ENCODE data around the gene FLII.

FLII gene

DNA sequence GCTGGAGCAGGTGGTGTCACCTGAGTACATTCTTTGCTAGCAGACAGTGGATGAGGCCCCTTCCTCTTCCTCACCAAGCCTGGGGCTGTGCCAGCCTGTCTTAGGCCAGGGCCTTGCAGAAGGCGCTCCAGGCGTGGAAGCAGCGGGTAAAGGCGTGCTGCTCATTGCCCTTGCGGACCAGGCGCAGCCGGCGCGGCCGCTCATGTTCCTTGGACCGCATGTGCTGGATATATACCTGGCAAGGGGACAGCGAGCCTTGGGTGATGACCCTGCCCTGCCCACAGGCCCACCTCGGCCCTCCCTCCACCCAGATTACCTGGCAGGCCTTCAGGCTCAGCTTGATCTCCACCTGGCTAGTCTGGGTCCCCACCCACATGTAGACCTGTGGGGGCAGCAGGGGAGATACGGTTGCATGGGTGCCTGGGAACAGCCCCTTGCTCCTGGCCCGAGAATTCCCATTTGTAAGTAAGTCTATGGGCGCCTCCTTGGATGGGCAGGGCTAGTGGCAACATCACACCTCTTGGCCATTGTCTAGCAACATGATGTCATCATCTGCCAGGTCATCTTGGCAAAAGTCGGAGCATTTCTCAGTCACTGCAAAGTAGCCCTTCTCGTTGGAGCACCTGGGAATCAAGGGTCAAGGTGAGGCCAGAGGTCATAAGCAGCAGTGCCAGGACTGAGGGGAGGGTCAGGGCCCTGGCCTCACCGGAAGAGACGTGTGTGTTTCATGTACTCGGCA is 13.3 kb downstream of the FLII start:
- in situ Hi-C loops (cut with MboI; ENCODE audit: low sequenced_read_pairs) = no loop called here

DNA sequence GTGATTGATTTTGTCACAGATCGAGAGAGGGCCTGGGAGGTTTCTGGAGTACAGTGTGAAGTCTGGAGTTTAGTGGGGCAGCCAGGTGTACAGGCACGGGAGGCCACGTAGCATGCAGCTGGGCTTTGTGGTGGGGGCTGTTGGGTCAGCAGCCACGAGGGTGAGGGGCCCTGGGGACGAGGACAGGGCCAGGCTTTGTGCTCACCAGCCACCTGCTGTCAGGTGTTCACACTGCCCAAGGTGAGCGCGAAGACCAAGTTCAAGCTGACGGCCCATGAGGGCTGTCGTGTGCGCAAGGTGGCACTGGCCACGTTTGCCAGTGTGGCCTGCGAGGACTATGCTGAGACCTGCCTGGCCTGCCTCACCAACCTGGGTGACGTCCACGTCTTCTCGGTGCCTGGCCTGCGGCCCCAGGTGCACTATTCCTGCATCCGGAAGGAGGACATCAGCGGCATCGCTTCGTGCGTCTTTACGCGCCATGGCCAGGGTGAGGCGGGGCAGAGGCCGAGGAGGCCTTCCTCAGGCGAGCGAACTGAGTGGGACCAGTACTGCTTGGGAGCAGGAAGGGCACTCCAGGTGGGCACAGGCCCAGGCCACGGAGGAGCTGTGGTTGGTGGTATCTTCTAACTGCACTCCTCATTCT is 17.2 kb downstream of the FLII start:
- in situ Hi-C loops (cut with MboI; ENCODE audit: low sequenced_read_pairs) = no loop called here

DNA sequence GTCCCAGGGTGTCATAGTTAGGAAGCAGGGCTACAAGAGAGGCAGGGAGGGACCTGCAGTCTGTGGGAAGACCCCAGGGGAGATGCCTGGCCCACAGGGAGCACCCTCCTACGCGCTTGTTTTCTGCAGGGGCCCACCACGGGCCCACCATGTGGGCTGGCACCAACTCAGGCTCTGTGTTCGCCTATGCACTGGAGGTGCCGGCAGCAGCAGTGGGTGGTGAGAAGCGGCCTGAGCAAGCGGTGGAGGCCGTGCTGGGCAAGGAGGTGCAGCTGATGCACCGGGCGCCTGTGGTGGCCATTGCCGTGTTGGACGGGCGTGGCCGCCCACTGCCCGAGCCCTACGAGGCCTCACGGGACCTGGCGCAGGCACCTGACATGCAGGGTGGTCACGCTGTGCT is 18.1 kb downstream of the FLII start:
- in situ Hi-C loops (cut with MboI; ENCODE audit: low sequenced_read_pairs) = no loop called here

DNA sequence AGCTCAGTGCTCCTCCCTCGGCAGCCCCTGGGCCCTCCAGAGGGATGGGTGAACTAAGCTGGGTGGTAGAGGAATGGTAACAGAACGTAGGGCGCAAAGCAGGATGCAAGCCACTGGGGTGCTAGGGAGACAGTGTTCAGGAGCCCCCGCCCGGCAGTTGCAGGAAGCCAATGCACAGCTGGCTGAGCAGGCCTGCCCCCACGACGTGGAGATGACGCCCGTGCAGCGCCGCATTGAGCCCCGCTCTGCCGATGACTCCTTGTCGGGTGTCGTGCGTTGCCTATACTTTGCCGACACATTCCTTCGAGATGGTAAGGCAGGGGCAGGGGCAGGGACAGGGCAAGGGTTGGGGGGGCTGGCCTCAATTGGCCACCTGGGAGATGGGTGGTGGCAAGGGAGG is 20.2 kb downstream of the FLII start:
- in situ Hi-C loops (cut with MboI; ENCODE audit: low sequenced_read_pairs) = no loop called here

DNA sequence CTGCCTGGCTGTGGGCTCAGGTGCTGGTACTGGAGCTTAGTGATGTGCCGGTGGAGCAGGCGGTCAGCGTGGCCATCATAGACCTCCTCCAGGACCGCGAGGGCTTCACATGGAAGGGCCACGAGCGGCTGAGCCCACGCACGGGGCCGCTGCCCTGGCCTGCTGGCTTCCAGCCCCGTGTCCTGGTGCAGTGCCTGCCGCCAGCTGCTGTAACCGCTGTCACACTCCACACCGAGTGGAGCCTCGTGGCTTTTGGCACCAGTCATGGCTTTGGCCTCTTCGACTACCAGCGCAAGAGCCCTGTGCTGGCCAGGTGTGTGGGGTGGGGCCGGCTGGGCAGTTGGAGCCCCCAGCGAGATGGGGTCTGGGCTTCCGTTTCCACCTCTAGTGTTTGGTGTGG is 21.1 kb downstream of the FLII start:
- in situ Hi-C loops (cut with MboI; ENCODE audit: low sequenced_read_pairs) = no loop called here

DNA sequence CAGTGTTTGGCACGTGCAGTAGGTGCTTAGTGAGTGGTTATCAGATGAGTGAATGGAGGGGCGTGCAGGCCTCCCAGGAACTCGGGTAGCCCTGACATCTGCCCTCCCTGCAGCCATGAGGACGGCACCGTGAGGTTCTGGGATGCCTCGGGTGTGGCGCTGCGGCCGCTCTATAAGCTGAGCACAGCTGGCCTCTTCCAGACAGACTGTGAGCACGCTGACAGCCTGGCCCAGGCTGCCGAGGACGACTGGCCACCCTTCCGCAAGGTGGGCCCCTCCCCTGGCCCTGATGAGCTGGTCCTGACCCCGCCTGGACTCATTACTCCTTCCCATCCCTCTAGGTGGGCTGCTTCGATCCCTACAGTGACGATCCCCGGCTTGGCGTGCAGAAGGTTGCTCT is 22.0 kb downstream of the FLII start:
- in situ Hi-C loops (cut with MboI; ENCODE audit: low sequenced_read_pairs) = no loop called here

DNA sequence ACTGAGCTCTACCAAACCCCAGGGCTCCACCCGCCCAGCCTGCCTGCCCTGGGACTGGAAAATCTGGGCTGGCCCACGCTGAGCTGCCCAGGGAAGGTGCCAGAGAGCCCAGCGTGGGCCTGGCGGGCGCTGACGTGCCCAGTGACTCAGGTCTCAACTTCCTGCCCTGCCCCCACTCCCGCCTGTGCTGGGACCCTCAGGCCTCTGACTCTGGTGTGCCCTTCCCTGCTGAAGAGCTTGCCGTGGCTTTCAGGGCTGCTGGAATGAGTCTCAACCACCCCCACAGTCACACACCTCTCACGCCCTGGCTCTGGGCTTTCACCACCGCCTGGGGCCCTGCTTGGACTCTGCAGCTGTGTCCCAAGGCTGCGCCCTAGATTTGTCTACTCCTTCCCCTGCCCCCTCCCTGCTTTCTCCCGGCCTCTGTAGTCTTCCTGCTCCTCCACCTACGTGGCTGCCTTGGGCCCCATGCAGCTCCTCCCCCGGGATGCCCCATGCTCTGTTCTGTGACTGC is 22.7 kb downstream of the FLII start:
- in situ Hi-C loops (cut with MboI; ENCODE audit: low sequenced_read_pairs) = no loop called here

DNA sequence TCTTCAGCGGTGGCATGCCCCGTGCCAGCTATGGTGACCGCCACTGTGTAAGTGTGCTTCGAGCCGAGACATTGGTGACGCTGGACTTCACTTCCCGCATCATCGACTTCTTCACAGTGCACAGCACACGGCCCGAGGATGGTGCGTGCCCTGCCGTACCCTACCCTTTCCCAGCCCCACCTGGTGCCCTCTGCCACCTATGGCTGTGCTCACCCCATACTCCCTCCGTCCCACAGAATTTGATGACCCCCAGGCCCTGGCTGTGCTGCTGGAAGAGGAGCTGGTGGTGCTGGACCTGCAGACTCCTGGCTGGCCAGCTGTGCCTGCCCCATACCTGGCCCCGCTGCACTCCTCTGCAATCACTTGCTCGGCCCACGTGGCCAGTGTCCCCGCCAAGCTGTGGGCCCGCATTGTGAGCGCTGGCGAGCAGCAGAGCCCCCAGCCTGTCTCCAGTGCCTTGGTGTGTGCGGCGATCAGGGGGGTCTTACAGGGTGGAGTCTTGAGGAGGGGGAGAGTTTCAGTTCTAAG is 23.6 kb downstream of the FLII start:
- in situ Hi-C loops (cut with MboI; ENCODE audit: low sequenced_read_pairs) = no loop called here

DNA sequence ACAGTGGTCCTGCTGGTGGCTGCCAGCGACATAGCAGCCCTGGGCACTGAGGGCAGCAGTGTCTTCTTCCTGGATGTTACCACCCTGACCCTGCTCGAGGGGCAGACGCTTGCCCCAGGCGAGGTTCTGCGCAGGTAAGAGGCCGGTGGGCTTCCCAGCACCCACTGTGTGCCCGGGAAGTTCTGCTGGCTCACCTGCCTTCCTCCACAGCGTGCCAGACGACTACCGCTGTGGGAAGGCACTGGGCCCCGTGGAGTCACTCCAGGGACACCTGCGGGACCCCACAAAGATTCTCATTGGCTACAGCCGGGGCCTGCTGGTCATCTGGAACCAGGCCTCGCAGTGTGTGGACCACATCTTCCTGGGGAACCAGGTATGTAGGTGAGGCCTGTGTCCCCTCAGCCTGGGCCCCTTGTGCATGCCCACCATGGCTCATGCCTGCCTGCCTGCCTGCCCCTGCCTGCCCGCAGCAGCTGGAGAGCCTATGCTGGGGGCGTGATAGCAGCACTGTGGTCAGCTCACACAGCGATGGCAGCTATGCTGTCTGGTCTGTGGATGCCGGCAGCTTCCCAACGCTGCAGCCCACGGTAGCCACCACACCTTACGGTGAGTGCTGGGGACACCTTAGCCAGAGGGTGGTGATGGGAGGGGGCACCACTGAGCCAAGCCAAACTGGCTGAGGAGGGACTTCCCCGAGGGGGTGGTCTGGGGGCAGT is 24.6 kb downstream of the FLII start:
- in situ Hi-C loops (cut with MboI; ENCODE audit: low sequenced_read_pairs) = no loop called here

DNA sequence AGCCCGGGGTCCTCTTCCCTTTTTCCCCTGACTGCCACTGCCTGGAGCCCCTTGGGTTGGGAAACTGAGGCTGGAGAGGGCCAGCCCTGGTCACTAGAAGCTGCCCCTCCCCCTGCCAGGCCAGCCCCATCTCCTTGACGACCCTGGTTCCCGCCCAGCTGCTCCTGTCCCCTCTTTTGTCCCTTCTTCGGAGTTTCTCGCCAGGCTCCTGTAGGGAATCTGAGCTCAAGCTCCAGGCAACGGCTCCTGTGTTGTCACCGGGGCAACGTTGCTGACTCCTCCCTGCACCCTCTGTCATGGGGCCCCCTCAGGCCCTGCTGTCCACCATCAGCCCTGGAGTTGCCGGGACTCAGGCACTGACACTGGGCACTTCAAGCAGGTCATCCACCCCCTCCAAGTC is 27.4 kb downstream of the FLII start:
- in situ Hi-C loops (cut with MboI; ENCODE audit: low sequenced_read_pairs) = no loop called here

DNA sequence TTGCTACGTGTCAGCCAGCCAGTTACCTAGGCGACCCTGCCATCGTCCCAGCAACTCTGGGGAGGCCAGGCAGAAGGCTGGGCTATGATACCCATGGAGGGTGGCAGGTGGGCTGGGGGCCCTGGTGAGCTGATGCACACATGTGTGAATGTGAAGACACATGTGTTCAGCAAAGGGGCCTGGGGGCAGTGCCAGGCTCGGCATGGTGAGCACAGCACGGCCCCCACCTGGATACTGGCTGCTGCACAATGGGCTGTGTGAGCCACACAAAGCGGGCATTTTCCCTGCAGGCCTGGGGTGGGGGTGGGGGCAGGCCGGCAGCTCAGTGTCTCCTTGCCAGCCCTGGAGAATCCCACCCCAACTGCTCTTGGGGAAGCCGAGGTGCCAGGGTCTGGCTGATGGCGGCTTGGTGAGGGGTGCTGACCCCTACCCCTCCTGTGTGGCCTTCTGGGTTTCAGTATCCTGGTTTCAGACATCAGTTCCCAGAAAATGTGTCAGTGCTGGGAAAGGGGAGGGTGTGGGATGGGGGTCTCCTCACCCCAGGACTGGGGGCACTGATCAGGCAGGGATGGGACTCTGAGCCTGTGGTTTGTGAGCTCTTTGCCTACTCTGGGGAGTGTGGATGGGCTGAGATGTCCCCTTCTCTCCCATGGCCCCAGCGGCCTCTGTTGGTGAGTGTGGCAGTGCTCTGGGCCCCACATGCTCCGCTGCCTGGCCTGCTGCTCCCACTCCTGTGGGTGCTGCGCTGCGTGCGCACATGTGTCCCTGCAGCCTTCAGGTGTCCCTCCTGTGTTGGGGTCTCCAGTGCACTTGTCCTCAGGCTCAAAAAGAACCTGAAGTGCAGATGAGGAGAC is 28.0 kb downstream of the FLII start:
- in situ Hi-C loops (cut with MboI; ENCODE audit: low sequenced_read_pairs) = no loop called here

DNA sequence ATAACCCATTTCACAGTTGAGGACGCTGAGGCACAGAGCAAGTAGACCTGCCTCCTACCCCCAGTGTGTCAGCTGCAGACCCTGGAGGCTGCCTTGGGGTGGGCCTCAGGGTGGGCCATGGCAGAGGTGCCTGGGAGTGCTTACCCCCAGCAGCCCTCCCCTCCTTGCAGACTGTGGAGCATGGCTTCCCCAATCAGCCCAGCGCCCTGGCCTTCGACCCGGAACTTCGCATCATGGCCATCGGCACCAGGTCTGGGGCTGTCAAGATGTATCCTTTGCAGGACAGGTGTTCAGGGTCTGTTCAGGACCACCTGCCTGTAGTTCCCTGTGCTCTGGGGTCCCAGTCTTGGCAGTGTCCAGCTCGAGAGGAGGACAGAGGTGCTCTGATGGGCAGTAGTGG is 28.8 kb downstream of the FLII start:
- in situ Hi-C loops (cut with MboI; ENCODE audit: low sequenced_read_pairs) = no loop called here

DNA sequence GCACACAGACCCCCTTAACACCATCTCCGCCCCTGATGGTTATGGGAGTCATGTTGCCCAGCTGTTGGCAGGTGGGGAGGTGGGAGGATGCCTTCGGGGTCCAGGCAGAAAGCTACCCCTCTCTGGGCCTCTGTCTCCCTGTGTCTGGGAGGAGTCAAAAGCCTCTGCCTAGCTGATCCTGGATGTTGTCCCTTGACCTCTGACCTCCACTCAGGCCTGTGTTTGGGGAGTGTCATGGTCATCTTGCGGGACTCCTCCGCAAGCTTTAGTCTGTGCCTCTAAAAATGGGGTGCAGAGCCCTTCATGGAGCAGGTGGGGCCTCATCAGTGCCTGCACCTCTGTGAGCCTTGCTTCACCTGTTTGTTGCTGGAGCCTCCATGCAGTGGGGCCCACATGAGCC is 29.3 kb downstream of the FLII start:
- in situ Hi-C loops (cut with MboI; ENCODE audit: low sequenced_read_pairs) = no loop called here

DNA sequence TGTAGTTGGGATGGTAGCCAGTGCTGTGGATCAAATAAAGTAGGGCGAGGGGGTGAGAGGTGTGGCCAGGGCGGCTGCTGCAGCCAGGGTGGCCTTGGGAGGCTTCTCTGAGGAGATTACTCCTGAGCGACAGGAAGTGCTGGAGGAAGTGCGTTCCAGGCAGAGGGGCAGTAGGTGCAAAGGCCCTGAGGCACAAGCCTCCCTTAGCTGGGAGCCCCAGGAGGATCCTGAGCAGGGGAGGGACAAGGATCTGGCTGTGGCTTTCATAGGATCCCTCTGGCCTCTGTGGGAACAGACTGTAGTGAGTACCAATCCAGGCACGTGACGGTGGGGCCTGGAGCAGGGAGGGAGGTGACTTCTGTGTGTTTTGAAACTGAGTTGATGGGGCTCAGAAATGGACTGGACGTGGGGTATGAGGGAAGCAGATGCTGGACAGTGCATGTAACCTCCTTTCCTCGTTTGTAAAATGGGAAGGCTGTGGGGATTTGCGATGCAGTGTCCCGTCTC is 30.3 kb downstream of the FLII start:
- in situ Hi-C loops (cut with MboI; ENCODE audit: low sequenced_read_pairs) = no loop called here

DNA sequence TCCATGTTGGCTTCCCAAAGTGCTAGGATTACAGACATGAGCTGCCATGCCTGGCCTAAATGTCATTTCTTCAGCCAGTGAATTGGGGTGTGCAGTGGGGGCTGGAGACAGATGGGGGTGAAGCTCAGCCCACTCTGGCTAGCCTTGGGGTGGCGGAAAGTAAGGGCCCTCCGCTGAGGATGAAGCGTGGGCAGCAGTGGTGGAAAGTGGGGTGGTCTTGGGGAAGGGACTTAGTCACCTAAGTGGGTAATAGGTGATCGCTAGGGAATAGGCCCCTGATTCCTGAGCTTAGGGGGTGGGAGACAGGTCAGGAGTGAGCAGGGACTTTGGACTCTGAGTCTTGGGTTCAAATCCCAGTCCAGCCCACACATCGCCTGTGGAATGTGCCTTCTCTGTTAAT is 30.9 kb downstream of the FLII start:
- in situ Hi-C loops (cut with MboI; ENCODE audit: low sequenced_read_pairs) = no loop called here

DNA sequence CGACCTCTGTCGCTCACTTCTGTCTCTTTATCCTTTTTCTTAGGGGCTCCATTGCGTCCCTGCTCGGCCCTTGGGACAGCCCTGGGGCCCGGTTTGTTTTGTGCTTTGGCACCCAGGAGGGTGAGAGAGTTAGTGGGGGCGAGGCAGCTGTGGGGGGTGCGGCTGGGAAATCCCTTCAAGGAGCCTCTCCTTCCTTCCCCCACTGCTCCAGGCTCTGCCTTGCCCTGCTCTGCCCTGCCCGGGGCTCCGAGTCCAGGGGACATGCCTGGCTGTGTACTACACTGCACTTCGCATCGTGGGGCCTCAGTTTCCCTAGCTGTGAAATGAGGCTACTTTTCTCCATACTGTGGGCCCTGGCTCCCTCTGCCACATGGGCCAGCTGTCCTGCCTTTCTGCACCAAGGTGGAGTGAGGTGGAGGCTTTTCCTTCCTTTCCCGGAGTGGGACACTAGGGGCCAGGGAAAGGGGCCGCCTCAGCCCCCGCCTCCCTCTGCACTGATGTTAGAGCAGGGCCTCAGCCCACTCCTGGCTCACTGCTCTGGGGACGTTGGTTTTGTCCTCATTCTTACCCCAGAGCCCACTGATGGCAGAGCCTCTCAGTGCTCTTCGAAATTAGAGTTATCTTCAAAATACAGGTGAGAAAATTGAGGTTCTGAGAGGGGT is 32.1 kb downstream of the FLII start:
- in situ Hi-C loops (cut with MboI; ENCODE audit: low sequenced_read_pairs) = no loop called here

DNA sequence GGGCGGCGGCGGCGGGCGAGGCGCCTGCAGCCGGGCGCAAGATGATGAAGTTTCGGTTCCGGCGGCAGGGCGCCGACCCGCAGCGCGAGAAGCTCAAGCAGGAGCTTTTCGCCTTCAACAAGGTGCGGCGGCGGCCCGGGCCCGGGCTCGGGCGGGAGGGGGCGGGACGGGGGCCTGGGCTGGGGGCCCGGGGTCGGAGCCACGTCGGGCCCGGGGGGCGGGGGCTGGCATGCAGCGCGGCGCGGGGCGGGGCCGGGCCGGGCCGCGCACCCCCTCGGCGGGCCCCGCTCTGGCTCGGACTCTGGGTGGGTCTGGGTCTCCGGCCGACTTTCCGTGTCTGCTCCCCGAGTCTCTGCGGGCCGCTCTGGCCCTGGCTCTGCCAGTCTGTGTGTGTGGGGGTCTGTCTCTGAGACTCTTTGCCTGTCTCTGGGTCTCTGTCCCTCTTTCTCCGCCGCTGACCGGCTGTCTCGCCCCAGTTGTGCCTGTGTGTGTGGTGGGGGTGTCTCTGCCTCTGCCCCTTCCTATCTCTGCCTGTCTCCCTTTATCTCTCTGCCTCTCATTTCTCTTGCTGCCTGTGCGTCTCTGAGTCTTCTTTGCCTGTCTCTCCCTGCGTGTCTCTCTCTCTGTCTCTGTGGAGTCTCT is 32.8 kb downstream of the FLII start:
- in situ Hi-C loops (cut with MboI; ENCODE audit: low sequenced_read_pairs) = no loop called here

DNA sequence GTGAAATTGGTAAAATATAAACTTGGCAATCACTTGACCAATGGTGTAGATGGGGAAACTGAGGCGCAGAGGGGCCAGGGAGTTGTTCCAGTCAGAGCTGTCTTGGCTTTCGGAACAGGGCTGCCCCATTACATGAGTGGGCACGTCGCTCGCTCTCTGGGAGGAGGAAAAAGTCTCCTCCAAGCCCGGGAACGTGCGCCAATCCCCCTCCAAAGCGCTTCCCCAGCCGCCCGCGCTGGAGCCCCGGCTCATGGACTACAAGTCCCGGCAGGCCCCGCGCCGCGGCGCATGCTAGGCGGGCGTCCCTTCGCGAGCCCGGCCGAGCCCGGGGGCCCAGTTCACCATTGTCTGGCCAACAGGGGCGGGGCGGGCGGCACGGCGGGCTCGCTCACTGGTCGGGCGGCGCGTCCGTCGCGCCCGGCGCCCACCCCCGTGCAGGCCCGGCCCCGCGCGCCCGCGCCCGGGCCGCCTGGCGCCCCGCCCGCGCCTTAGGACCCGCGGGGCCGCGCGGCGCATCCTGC is 33.4 kb downstream of the FLII start, which contains the start of gene LLGL1:
TSS of gene LLGL1 (plus strand) at position 515 of the 521 bp plus-strand sequence. CDS start 48 bp downstream, outside the sequence.
- in situ Hi-C loops (cut with MboI; ENCODE audit: low sequenced_read_pairs) = no loop called here
